Tibial artery (tissue), 4 donors: Measurements from ENCODE around the gene CSF3R.
"Not testable (repeated sequence)": the region's sequence is repeated elsewhere in the genome, so short reads cannot be mapped to it uniquely, and the experiment has no call there.

Experiments
- DNase-seq, 2 donors: peaks; one replicate each; pipeline ENCODE4 v3.0.0-alpha.2; 2019
- H3K27ac ChIP-seq, 2 donors: fragments of 200-600 bp; sonication (generic) in 1 of 2; 1 replicate in 1 of 2; 2 replicates in 1 of 2; pipeline ENCODE4 v1.5.1; 2018 to 2019; ENCODE audit warnings: mild to moderate bottlenecking in 1 of 2
- H3K27me3 ChIP-seq, 2 donors: fragments of 200-600 bp; sonication (generic) in 1 of 2; one replicate each; pipeline versions ENCODE4 v1.5.1 to v1.6.0; 2016 to 2019
- H3K36me3 ChIP-seq, 3 donors: fragments of 200-600 bp; sonication (generic) in 2 of 3; one replicate each; pipeline ENCODE4 v1.5.1; 2016 to 2019; ENCODE audit warnings: mild to moderate bottlenecking in 2 of 3
- H3K4me1 ChIP-seq, 4 donors: fragments of 200-600 bp; sonication (generic) in 2 of 4; 1 replicate in 3 of 4; 2 replicates in 1 of 4; pipeline ENCODE4 v1.5.1; 2016 to 2019
- H3K4me3 ChIP-seq, 2 donors: fragments of 200-600 bp; sonication (generic) in 1 of 2; 1 replicate in 1 of 2; 2 replicates in 1 of 2; pipeline ENCODE4 v1.5.1; 2018 to 2019; ENCODE audit warnings: mild to moderate bottlenecking in 2 of 2
- H3K9me3 ChIP-seq, 3 donors: fragments of 200-600 bp; sonication (generic) in 1 of 3; one replicate each; pipeline ENCODE4 v1.5.1; 2016 to 2019
- intact Hi-C: fragments of 100-400 bp; cut with DNase I; formaldehyde crosslinking; loops from one replicate; pipeline ENCODE4 v1.15.0; 2023; ENCODE audit warnings: low total_unique reads
- TF ChIP-seq, protein P1 (sequence below), 2 experiments: fragments of 200-600 bp in 1 of 2; fragments of 450-650 bp in 1 of 2; IDR thresholded peaks; one replicate each; pipeline ENCODE4 v1.5.1; 2017 to 2019; ENCODE audit warnings: antibody characterized with exemption in 2 of 2, mild to moderate bottlenecking in 1 of 2, moderate library complexity in 1 of 2

Gene CSF3R

DNA sequence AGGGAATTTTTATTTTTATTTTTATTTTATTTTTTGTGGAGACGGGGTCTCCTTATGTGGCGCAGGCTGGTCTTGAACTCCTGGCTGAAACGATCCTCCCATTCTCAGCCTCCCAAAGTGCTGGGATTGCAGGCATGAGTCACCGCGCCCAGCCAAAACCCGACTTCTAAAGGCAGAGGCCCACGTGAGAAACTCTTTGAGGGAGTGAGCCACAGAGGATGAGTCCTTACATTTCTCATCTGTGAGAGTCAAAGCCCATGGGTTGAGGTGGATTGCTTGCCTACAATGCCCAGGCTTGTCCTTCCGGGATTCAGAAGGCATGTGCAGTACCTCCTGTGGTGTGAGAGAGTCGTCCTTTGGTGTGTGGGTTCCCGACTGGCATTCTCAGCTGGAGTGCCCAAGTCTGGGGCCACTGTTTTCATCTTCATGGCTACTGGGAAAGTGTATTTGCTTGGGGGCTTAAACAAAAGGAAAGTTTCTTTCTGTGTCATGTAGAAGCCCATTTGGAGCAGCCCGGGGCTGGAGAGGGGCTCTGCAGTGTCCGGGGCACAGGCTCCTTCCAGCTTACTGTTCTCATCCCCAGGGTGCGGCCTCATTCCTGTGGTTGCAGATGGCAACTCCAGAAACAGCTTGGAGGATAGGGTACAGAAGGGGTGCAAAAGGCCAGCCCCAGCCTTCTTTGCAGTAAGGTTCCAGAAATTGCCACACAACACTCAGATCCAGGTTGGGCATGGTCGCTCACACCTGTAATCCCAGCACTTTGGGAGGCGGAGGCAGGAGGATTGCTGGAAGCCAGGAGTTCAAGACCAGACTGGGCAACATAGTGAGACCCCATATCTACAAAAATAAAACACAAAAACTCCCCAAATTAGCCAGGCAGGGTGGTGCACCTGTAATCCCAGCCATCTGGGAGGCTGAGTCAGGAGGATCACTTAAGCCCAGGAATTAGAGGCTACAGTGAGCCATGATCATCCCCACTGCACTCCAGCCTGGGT lies 29.4 kb upstream of the CSF3R start:
- peaks cover 0 to 64% of the 10 kb centered on the region in 2 donors for H3K27me3 ChIP-seq
- no peak for DNase-seq
- no peaks in the 10 kb centered on the region for H3K4me1 ChIP-seq
- TF ChIP-seq, protein P1, sequence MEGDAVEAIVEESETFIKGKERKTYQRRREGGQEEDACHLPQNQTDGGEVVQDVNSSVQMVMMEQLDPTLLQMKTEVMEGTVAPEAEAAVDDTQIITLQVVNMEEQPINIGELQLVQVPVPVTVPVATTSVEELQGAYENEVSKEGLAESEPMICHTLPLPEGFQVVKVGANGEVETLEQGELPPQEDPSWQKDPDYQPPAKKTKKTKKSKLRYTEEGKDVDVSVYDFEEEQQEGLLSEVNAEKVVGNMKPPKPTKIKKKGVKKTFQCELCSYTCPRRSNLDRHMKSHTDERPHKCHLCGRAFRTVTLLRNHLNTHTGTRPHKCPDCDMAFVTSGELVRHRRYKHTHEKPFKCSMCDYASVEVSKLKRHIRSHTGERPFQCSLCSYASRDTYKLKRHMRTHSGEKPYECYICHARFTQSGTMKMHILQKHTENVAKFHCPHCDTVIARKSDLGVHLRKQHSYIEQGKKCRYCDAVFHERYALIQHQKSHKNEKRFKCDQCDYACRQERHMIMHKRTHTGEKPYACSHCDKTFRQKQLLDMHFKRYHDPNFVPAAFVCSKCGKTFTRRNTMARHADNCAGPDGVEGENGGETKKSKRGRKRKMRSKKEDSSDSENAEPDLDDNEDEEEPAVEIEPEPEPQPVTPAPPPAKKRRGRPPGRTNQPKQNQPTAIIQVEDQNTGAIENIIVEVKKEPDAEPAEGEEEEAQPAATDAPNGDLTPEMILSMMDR (IDR thresholded peaks at IDR 0.05) = no peak
- no peaks in the 10 kb centered on the region for H3K36me3 ChIP-seq
- intact Hi-C loops = no loop called here
- no peaks in the 10 kb centered on the region for H3K9me3 ChIP-seq
- no peak overlapping the region for H3K4me3 ChIP-seq
- no peak overlapping the region for H3K27ac ChIP-seq

- H3K4me3 ChIP-seq, H3K4me1 ChIP-seq, H3K36me3 ChIP-seq, H3K27ac ChIP-seq, H3K9me3 ChIP-seq, DNase-seq, intact Hi-C loops: not testable (repeated sequence)
- peaks cover 0 to 61% of the 10 kb centered on the region in 2 donors for H3K27me3 ChIP-seq
Measured at GRCh38 chr1:36511220-36511619, 28.5 kb upstream of the CSF3R start.

GRCh38 chr1:36510418-36510817 lies 27.7 kb upstream of the CSF3R start:
- intact Hi-C loops = no loop called here
- Histone ChIP-seq H3K36me3 (no peaks in the 10 kb centered on the region), H3K4me1 (no peaks in the 10 kb centered on the region), H3K4me3 (no peak overlapping the region), H3K9me3 (no peaks in the 10 kb centered on the region), H3K27ac (no peak overlapping the region), H3K27me3 (peaks cover 0 to 63% of the 10 kb centered on the region in 2 donors)
- TF ChIP-seq, protein P1 (IDR thresholded peaks at IDR 0.05) = no peak
- DNase-seq = no peak

- H3K4me3 ChIP-seq = no peak overlapping the region
- DNase-seq = no peak
- peaks cover 0 to 49% of the 10 kb centered on the region in 2 donors for H3K27me3 ChIP-seq
- no peak overlapping the region for H3K27ac ChIP-seq
- no peaks in the 10 kb centered on the region for H3K9me3 ChIP-seq
- no peaks in the 10 kb centered on the region for H3K4me1 ChIP-seq
- H3K36me3 ChIP-seq = no peaks in the 10 kb centered on the region
- intact Hi-C loops = no loop called here
- TF ChIP-seq, protein P1 (IDR thresholded peaks at IDR 0.05) = no peak
Measured at GRCh38 chr1:36508257-36508656, 25.5 kb upstream of the CSF3R start.

- Histone ChIP-seq H3K27me3 (peaks cover 0 to 48% of the 10 kb centered on the region in 2 donors), H3K4me1 (no peaks in the 10 kb centered on the region), H3K9me3 (no peaks in the 10 kb centered on the region), H3K4me3 (no peak overlapping the region), H3K36me3 (no peaks in the 10 kb centered on the region), H3K27ac (no peak overlapping the region)
- intact Hi-C loops = no loop called here
- no peak for DNase-seq
- TF ChIP-seq, protein P1 (IDR thresholded peaks at IDR 0.05) = no peak
Measured at GRCh38 chr1:36506276-36506920, 23.7 kb upstream of the CSF3R start.

DNA sequence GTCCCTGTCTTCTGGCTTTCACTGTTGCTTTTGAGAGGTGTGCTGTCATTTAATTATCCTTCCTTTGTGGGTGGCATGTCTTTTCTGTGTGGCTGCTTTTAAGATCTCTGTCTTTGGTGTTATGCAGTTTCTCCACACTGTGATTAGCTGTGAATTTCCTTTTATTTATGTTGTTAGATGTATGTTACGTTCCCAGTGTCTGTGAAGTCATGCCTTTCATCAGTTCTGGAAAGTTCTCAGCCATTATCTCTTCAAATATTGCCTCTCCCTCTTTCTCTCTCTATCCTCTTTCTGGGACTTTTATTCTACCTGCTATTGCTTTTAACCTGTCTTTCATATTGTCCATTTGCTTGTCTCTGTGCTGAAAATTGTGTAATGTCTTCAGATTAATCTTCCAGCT lies 21.0 kb upstream of the CSF3R start:
- Histone ChIP-seq H3K27me3 (peaks cover 0 to 33% of the 10 kb centered on the region in 2 donors), H3K36me3 (no peaks in the 10 kb centered on the region), H3K4me1 (no peaks in the 10 kb centered on the region), H3K4me3 (no peak overlapping the region), H3K9me3 (no peaks in the 10 kb centered on the region), H3K27ac (no peak overlapping the region)
- TF ChIP-seq, protein P1 (IDR thresholded peaks at IDR 0.05) = no peak
- DNase-seq = no peak
- intact Hi-C loops = no loop called here
